Stimulated activated CD4-positive, alpha-beta T cell treated with anti-CD3 and anti-CD28 coated beads, Interleukin-4, amount 100 ng/mL, for 1 hour (primary cell): Measurements from ENCODE around the gene GLIS1.
"Not testable (repeated sequence)": the region's sequence is repeated elsewhere in the genome, so short reads cannot be mapped to it uniquely, and the experiment has no call there.

ENCODE experiments used
- DNase-seq: peaks from one replicate; pipeline ENCODE4 v3.0.0-alpha.2; 2020

GLIS1 gene

GRCh38 chr1:53647915-53648314 lies 91.0 kb downstream of the GLIS1 start:
- DNase-seq: not testable (repeated sequence)

- DNase-seq: no peak
Measured at GRCh38 chr1:53646732-53647131, 92.2 kb downstream of the GLIS1 start.

GRCh38 chr1:53645690-53646078 lies 93.3 kb downstream of the GLIS1 start:
- no peak for DNase-seq

- no peak for DNase-seq
Measured at GRCh38 chr1:53644909-53645689, 93.9 kb downstream of the GLIS1 start.

- no peak for DNase-seq
Measured at GRCh38 chr1:53644496-53644895, 94.5 kb downstream of the GLIS1 start.

GRCh38 chr1:53643881-53644390 lies 95.0 kb downstream of the GLIS1 start:
- no peak for DNase-seq

GRCh38 chr1:53643041-53643880 lies 95.7 kb downstream of the GLIS1 start:
- no peak for DNase-seq

GRCh38 chr1:53642607-53643006 lies 96.4 kb downstream of the GLIS1 start:
- no peak for DNase-seq

- no peak for DNase-seq
Measured at GRCh38 chr1:53642215-53642555, 96.8 kb downstream of the GLIS1 start.

GRCh38 chr1:53641481-53642214 lies 97.3 kb downstream of the GLIS1 start:
- DNase-seq: no peak

GRCh38 chr1:53640701-53641075 lies 98.3 kb downstream of the GLIS1 start:
- DNase-seq: no peak

- DNase-seq: no peak
Measured at GRCh38 chr1:53639996-53640700, 98.8 kb downstream of the GLIS1 start.

- no peak for DNase-seq
Measured at GRCh38 chr1:53639251-53639763, 99.7 kb downstream of the GLIS1 start.

GRCh38 chr1:53638360-53639035 lies 100.5 kb downstream of the GLIS1 start:
- DNase-seq: no peak

- DNase-seq: no peak
Measured at GRCh38 chr1:53637511-53638359, 101.2 kb downstream of the GLIS1 start.

GRCh38 chr1:53636621-53637171 lies 102.3 kb downstream of the GLIS1 start:
- no peak for DNase-seq

GRCh38 chr1:53634571-53634979 lies 104.4 kb downstream of the GLIS1 start:
- no peak for DNase-seq

GRCh38 chr1:53633073-53633704 lies 105.8 kb downstream of the GLIS1 start:
- DNase-seq: no peak

- no peak for DNase-seq
Measured at GRCh38 chr1:53631622-53632310, 107.2 kb downstream of the GLIS1 start.
